ELF-1 (cell line): Measurements from ENCODE around the gene SLC7A9.
"Not testable (repeated sequence)": the region's sequence is repeated elsewhere in the genome, so short reads cannot be mapped to it uniquely, and the experiment has no call there.

Source experiments
- DNase-seq: peaks from one replicate; pipeline ENCODE4 v3.0.0-alpha.2; 2016; ENCODE audit warnings: low read depth, low spot score

Gene SLC7A9

DNA sequence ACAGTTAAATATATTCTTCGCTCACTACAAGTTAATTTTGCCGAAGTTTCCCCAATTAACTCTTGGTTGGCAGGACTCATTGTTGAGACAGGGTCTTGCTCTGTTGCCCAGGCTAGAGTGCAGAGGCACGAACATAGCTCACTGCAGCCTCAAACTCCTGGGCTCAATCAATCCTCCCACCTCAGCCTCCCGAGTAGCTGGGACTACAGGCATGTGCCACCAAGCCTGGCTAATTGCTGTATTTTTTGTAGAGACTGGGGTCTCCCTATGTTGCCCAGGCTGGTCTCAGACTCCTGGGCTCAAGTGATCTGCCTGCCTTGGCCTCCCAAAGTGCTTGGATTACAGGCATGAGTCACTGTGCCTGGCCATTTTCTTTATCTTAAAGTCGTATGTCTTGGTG lies 15.7 kb upstream of the SLC7A9 start:
- DNase-seq = not testable (repeated sequence)

DNA sequence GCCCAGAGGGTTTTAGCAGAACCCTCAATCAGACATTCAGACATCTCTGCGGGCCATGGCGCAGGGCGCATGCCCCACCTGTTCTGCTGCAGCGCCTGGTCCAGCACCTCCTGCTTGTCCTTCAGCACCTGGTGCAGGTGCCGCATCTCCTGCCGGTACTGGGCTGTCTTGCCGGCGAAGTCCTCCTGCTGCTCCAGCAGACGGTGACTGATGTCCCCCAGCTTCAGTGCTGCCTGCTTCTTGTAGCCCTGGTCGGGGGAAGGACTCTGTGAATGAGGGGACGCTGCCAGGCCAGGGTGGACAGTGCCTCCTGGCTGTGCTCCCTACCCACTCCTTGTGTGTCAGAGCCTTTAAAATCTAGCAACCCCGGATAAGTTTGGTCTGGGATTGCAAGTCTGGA lies 12.2 kb upstream of the SLC7A9 start:
- DNase-seq = no peak

DNA sequence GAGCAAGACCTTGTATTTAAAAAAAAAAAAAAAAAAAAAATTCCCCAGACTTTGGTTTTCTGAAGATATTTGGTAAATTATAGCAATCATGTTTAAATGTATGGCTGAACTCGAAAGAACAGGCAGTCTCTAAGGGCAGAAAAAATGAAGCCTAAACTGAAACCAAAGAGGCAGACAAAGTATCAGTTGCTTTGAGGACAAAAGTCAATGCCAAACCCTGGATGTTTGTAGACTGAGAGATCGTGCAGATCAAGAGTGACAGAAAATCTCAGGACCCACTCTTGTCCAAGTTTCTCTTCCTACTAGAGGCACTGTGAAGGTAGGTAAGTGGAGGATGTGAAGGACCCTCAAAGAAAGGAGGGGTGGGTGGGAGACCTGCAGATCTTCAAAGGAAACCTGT lies 11.1 kb upstream of the SLC7A9 start:
- DNase-seq = no peak

DNA sequence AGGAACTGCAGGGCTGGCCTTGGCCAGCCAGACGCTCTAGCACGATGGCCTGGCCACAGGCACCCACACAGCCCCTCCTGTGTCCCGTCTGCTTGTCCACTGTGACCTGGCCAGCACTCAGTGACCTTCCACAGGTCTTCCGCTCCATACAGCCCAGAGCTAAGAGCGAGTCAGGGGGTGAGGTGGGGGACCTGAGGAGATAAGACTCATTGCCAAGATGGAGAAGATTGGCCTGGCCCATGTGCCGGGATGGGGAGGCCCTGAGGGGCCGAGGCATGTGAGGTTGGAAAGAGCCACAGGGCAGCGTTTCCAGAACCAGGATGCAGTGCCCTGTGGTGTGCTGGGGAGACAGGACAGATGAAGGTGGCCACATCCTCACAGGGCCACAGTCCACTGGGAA lies 10.2 kb upstream of the SLC7A9 start:
- DNase-seq = no peak

DNA sequence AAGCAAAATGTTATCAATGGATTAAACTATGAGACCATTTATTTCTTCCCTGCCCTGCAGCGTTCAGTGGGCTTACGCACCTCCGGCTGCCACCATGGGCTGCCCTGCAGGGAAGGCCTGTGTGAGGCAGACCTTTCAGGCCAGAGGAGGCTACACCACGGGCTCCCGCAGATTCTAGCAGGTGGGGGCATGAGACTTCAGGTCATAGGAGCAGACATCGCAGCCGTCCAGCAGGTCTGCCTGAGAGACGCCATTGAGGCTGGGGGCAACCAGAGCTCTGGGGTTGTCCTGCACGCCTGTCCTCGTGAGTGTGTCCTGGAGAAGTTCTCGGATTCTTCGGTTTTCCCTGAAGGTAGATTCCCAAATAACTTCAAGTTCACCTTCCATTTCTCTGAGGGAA lies 9.4 kb upstream of the SLC7A9 start:
- DNase-seq = no peak

DNA sequence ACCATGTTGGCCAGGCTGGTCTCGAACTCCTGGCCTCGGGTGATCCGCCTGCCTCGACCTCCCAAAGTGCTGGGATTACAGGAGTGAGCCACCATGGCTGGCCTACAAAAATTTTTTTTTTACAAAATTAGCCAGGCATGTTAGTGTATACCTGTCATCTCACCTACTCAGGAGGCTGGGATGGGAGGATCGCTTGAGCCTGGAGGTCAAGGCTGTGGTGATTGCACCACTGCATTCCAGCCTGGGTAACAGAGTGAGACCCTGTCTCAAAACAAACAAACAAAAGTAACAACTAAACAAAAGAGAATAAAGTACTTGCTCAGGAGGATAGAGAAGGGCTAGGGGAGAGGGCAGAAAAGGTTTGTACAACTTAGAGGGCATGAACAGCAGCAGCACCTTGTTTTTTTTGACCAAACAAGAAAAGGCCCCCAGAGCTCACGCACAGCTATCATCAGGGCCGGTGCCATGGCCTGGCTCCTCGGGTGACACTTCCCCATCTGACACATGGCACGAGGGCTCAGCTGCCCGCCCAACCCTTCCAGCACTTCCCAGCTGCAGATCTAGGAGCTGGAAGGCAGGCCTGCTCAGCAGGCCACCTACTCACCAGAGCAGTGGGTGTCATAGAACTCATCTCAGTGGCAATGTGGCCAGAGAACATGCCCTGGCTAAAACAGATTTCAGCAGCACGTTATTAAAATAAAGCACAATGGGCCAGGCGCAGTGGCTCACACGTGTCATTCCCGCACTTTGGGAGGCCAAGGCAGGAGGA lies 8.6 kb upstream of the SLC7A9 start:
- DNase-seq = no peak

DNA sequence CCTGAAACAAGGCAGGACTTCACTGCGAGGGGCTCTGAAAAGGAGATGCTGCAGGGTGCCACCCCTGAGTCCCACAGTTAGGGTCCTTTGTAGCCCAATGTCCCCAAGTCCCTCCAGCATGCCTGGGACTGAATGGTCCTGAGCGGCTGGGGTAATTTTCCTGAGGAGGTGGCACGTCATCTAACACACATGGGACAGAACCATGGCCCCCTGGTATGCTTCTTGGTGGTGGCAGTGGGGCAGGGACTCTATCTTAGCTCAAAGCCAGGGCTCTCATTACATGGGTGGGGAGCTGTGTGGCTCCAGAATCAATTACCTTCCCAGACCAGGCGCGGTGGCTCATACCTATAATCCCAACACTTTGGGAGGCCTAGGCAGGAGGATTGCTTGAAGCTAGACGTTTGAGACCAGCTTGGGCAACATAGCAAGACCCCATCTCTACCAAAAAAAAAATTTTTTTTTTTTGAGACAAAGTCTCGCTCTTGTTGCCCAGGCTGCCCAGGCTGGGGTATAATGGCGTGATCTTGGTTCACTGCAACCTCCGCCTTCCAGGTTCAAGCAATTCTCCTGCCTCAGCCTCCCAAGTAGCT lies 7.9 kb upstream of the SLC7A9 start:
- DNase-seq = no peak

DNA sequence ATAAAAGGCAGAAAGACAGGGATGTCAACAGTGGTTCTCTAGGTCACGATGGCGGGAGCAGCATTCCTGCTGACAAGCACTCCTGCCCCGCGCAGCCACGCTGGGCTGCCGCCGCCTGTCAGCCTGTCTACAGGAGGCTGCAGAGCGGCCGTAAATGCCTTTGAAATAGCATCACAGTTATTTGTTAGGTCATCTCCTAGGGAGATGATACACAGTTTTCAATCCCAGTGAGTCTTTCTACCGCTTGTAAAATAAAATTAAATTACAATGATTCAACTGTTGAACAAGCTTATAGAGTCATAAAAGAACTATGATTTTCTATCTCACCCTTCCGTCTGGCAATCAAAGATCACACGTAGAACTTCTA lies 7.3 kb upstream of the SLC7A9 start:
- DNase-seq = peak; percentile 46

DNA sequence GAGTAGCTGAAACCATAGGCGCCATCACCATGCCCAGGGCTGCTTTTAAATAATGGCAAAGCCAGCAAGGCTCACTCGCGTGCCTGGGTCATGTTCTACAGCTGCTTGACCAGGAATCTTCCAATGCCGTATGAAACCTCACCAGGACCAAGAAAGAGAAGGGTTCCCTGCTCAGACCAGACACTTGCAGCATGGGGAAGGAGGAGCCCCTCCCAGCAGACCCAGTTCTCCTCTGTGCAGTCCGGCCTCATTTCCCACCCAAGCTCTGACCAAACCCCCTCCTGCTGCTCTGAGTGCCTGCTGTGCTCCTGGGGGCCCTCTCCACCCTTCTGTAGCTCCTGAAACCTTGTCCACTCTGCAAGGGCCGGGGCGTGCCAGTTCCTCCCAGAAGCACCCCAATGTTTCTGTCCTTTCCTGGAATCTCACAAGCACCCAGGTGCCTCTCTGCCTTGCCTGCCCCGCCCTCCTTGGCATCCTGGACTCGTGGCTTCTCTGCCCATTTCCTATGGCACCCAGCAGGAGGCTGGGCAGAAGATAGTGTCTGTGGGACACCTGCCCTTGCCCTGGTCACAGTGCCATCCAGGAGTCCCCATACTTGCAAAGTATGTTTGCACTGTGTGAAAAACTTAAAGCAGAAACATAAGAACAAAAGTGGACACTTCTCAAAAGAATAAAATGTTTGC lies 6.8 kb upstream of the SLC7A9 start:
- no peak for DNase-seq

DNA sequence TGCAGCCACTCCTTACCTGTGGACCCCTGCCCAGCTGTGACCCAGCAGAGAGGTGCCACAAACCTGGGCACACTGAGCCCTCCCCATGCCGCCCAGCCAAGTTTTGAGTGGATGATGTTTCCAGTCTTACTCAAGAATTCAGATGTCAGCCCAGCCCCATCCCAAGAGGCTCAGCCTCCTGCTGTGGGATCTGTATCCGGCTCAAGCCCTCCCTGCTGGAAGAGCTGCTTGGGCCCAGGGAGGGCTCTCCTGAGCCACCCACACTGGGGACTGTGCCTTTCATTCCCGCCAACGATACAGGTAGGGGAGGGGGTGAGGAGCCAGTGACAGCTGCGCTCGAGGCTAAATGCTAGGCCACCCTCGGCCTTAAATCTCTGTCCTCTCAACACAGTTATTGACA lies 5.9 kb upstream of the SLC7A9 start:
- peak; percentile 22 for DNase-seq

DNA sequence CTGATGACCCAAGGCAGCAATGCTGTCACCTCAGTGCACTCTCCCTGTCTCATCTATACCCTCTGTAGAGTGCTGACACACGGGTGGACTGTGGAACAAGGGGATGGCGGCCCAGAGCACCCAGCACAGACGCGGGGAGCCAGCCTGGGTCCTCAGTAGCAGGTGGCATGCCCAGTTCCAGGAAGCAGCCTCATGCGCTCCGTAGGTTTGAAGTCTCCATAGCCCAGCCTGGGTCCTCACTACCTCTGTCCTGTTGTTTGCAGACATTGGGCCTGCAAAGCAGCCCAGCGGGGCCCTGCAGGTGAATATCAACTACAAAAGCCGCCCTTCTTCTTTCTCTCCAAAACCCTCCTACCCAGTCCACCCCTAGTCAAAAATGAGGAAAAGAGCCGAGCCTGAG lies 5.0 kb upstream of the SLC7A9 start:
- no peak for DNase-seq

DNA sequence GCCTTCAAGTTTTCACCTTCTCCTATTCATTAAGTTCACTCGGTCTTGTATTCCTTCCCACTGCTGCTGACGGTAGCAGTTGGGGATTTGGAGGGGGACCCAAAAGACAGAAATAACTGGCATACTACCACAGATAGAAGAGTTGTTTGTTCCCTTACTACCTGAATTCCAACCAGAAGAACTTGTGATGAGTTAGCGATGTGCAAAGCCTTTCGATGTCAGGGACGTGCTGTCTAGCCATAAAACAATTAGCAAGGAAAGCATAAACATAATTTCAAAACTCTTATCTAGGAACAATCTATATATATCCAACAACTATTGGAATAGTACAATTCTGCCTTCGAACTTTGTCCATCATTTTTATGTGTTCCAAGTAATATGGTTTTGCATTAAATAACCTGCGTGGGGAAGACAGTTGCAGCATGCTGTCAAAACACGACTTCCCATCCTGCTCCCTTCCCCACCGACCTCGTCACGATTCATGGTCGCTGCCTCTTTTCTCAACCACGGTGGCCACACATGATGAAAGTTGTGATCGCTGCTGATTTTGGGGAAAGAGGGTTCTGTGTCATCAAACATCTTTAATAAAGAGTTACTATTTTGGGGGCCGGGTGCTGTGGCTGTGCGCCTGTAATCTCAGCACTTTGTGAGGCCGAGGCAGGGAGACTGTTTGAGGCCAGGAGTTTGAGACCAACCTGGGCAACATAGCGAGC lies 3.8 kb upstream of the SLC7A9 start:
- DNase-seq = no peak

DNA sequence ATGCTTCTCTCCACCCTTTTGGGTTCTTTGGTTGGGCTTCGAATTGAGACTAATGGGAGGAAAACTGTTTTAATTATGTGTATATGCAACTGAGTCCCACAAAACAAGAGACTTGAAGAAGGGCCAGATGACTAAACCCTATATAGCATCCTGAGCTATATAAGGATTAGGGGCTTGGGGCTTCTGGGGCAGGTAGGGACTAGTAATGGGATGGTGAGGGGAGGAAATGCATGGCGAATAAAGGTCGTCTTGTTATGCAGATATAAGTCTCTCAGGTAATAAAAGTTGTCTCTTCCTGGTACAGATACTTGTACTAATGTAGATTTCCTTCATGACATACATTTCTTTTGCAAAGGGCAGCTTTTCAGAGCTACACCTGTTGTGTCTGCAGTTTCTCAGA lies 2.8 kb upstream of the SLC7A9 start:
- DNase-seq = no peak

DNA sequence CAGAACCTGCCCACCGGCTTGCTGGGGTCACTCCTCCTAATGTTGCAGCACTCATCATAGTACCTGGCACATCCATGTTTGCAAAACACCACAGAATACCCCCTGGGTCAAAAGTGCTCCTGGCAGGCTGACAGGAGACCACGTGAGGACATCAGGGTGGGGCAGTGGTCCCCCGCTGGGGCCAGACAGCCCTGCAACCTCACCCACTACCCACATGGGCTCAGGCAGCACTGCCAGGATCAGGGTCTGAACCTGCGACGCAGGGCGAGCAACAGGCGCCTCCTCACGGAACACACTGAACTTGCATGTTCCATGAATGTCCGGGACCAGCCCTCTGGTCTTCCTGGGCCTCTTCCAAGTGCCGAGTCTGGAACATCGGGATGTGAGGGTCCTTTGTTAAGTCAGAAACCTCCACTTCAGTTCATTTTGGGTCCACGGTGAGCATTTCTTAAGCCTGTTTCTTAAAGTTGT lies 1.4 kb upstream of the SLC7A9 start:
- DNase-seq = no peak

DNA sequence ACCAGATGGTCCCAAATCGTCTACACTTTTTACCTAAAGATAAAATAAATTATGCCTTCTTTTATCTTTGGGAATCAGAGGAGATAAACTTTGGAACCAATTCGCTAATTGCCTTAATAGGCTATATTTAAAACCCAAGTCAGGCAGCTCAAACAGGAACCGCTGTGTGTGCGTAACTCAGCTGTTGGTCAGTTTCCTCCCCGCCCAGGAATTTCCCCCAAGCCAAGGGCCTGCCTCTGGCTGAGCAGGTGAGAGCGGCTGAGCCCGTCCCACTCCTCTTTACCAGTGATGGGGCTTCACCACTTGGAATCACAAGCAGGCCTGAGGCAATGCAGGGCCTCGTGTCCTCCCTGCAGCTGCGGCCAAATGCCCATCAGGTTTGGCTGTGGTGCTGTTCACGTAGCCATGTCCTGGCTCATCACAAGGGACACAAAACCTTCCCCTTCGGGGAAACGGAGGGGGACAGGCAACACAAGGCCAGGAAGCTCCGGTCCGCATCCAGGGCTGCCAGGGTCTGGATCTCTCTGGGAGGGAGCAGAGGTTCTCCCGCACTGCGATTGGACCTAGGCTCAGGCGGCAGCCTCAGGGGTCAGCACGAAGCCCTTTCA lies 503 bp upstream of the SLC7A9 start:
- peak; percentile 90 for DNase-seq

DNA sequence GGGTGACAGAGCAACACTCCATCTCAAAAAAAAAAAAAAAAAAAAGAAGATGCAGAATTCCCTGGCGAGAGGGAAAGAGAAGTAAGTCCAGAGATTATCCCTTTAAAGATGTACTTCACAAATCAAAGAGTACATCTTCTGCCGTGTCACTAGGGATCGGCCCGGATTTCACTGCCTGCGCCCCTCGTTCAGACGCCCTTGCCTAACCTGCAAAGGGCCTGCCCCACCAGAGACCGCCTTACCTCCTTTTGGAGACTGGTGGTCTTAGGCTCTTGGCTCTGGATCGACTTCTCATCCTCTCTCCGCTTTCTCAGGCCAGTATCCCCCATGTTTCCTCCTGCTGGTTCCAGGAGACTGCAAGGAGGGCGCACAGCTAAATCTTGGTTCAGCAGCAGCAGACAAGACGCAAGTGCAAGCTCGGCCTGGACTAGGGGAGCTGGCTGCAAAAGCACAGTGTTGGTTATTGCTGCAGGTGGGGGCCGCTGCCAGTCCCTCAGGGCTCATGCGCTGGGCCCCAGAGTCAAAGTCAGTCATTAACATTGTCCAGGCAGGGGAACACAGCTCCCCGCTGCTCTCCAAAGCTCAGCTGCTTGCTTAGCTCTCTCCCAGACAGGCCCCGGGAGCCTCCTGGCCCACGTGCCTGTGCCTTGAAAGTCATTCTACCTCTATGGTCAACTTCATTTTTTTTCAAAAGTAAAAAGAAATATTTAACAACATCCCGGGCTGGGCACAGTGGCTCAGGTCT lies 1.2 kb downstream of the SLC7A9 start:
- DNase-seq = no peak

DNA sequence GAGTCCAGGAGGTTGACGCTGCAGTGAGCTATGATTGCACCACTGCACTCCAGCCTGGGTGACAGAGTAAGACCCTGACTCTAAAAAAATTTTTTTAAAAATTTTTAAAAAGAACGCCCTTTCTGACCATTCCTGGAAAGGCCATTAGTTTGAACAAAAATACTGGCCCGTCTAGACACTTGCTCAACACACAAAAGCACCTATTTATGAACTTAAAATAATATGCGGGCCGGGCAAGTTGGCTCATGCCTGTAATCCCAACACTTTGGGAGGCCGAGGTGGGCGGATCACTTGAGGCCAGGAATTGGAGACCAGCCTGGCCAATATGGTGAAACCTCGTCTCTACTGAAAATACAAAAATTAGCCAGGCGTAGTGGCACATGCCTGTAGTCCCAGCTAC lies 2.1 kb downstream of the SLC7A9 start:
- not testable (repeated sequence) for DNase-seq

DNA sequence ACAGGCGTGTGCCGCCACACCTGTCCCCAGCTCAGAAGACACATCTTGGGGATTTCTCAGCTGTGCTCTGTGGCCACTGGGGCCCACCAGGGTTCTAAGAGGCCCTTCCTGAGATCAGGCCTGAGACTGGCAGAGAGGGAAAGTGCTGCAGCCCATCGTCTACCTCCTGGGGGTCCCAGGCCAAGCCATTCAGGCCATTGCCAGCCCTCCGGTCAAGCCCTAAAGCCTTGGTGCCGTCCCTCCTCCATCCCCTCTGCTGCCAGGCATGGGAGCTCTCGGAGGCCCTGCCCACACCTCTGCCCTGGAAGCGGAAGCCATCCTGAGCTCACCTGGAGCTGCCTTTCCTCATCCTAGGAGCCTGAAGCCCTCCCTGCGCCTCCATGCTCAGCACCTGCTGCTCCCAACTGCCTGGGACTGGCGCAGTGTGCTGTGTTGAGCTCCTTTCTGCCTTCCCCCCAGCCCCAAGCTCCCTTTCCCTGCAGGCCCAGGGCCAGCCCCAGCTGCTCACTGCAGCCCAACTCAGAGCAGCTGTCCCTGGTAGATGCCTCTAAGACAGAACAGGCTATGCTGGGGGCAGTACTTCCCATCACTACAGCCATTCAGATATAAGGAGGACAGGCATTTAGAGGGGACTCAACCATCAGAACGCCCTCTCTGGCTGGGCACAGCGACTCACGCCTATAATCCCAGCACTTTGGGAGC lies 2.9 kb downstream of the SLC7A9 start:
- DNase-seq = peak; percentile 59

DNA sequence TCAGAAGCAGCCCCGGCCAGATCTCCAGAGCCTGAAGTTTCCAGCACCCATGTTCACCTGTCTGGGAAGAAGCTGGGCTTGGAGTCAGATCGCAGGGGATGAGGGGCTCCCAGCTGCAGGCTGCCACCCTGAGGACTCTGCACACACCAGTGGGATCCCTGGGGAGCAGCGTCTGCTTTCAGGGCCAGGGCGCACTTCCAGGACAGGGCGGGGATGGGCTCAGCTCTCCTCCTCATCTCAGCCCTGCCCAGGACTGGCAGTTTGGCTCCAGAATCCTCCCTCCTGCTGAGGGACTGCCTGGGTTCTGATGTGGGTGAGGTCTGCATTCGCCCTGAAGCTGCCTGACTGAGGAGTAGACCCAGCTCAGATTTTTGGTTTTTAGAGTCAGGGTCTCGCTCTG lies 3.5 kb downstream of the SLC7A9 start:
- no peak for DNase-seq

DNA sequence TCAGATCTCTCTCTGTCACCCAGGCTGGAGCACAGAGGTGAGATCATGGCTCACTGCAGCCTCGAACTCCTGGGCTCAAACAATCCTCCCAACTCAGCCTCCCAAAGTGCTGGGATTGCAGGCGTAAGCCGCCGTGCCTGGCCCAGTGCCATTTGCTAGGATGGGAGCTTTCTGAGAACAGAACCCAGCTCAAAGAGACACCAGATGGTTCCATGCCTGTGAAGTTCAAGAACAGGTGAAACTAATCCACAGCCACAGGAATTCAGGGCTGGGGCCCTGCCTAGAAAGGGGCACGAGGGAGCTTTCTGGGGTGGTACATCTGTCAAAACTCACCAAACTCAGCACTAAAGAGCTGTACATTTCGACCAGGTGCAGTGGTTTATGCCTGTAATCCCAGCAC lies 4.2 kb downstream of the SLC7A9 start:
- DNase-seq = no peak
